ENCODE measurements around the gene ANKS1A. TPM values are rescaled to one million over a fixed set of nuclear protein-coding genes. Genes with fewer than 3 reads are reported as not detected.

Gene ANKS1A
- total RNA-seq, 2 experiments from 2014 or later: 6.0 to 6.7 TPM

DNA sequence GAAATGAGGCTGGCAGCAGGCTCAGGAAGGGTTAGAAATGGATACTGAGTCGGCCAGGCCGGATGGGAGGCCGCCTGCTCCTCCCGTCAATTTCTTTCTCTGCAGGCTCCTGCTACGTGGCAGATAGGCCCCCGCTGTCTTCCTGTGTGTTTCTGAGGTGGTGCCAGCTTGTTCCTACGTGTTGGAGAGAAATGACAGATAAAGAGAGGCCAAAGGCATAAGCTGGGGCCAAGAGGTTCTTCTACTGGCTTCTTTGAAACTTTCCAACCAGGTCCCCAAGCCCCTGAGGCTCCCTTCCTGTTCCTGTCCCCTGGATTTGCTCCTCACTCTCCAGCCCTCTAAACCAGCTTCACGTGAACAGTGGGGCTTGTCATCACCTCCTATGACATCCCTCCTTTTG lies 175.2 kb downstream of the ANKS1A start:
- ATAC-seq (no peak), DNase-seq (no peak)
- no peak overlapping the region for H3K4me3 Mint-ChIP-seq
- H3K9me3 Mint-ChIP-seq: no peaks in the 10 kb centered on the region
- no peaks in the 10 kb centered on the region for H3K27me3 Mint-ChIP-seq
- CTCF ChIA-PET: no interaction called here
- no peaks in the 10 kb centered on the region for H3K4me1 Mint-ChIP-seq (ENCODE audit: low read depth)
- POLR2A ChIA-PET: no interaction called here
- intact Hi-C loops (cut with micrococcal nuclease): no loop called here
- peaks cover 2% of the 10 kb centered on the region for H3K36me3 Mint-ChIP-seq (ENCODE audit: low read depth)
- TF ChIP-seq, protein P1, sequence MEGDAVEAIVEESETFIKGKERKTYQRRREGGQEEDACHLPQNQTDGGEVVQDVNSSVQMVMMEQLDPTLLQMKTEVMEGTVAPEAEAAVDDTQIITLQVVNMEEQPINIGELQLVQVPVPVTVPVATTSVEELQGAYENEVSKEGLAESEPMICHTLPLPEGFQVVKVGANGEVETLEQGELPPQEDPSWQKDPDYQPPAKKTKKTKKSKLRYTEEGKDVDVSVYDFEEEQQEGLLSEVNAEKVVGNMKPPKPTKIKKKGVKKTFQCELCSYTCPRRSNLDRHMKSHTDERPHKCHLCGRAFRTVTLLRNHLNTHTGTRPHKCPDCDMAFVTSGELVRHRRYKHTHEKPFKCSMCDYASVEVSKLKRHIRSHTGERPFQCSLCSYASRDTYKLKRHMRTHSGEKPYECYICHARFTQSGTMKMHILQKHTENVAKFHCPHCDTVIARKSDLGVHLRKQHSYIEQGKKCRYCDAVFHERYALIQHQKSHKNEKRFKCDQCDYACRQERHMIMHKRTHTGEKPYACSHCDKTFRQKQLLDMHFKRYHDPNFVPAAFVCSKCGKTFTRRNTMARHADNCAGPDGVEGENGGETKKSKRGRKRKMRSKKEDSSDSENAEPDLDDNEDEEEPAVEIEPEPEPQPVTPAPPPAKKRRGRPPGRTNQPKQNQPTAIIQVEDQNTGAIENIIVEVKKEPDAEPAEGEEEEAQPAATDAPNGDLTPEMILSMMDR (IDR thresholded peaks at IDR 0.05): no peak
- H3K27ac Mint-ChIP-seq: no peak overlapping the region

DNA sequence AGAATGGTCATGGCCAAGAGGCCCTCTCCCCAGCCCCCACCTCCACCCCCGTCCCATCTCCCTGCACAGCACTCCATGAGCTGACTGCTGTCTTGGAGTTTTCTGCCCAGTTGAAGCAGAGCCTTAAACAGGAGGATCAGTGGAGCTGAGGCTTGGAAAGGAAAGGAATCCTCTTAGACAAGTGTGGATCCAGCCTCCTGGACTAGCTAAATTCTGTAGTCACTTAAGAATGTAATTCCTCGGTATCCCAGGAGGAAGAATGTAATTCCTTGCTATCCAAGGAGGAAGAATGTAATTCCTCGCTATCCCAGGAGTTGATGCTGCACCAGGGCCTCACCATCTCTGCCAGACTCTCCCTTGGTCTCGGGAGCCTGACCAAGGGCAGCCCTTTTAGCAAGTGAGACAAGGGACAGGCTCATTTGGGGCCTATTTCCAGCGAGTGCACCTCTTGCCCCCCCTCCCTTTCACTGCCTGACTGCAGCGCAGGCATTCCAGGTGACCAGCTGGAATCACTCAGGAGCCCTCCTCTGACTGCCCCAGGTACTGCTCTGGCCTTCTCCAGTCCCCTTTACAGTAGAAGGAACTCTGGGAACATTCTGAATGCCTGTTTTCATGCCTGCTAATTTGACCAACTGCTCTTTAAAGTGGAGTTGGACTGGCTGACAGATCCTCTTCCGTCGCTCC lies 175.8 kb downstream of the ANKS1A start:
- DNase-seq: no peak
- TF ChIP-seq, protein P1 (IDR thresholded peaks at IDR 0.05): no peak
- POLR2A ChIA-PET: no interaction called here
- H3K4me1 Mint-ChIP-seq (ENCODE audit: low read depth): no peaks in the 10 kb centered on the region
- no peak for ATAC-seq
- CTCF ChIA-PET: no interaction called here
- no peaks in the 10 kb centered on the region for H3K9me3 Mint-ChIP-seq
- peaks cover 2% of the 10 kb centered on the region for H3K36me3 Mint-ChIP-seq (ENCODE audit: low read depth)
- no peak overlapping the region for H3K27ac Mint-ChIP-seq
- H3K4me3 Mint-ChIP-seq: no peak overlapping the region
- intact Hi-C loops (cut with micrococcal nuclease): no loop called here
- H3K27me3 Mint-ChIP-seq: no peaks in the 10 kb centered on the region

DNA sequence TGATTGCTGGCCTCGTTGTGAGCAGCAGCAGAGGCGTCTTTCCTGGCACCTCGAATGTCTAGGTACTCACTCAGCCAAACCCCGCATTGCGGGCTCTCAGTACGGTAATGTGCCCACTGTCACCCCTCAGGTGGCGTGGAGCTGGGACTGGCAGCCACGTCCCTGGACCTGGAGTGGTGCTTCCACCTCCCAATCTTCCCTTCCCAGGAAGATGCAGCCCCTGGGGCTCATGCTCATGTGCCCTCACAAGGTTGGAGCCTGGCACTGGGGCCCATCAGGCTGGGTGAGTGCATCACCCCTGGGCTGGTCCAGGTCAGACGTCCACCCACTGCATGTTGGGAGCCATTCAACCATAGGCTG lies 176.4 kb downstream of the ANKS1A start:
- Mint-ChIP-seq H3K36me3 (ENCODE audit: low read depth) (peaks cover 2% of the 10 kb centered on the region), H3K4me3 (no peak overlapping the region), H3K27ac (no peak overlapping the region), H3K27me3 (no peaks in the 10 kb centered on the region), H3K9me3 (no peaks in the 10 kb centered on the region), H3K4me1 (ENCODE audit: low read depth) (no peaks in the 10 kb centered on the region)
- CTCF ChIA-PET: no interaction called here
- POLR2A ChIA-PET: no interaction called here
- TF ChIP-seq, protein P1 (IDR thresholded peaks at IDR 0.05): no peak
- intact Hi-C loops (cut with micrococcal nuclease): no loop called here
- no peak for ATAC-seq
- DNase-seq: no peak

DNA sequence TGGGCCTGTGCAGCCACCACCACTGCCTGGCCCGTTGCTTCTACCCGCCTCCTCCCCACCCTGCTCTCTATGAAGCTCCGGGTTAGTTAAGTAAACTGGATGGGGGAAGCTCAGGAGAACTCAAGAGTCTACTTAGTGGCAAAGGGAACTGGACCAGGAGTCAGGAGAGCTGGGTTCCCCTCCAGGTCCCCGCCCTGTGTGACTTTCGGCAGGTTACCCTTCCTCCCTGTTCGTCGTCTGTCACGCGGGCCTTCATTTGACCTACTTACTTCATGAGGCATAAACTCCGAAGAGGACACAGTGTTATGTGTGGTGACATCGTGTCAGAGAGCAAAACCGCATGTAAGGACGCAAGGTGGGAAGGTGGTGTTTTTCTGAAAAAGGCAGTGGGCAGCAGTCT lies 176.8 kb downstream of the ANKS1A start:
- TF ChIP-seq, protein P1 (IDR thresholded peaks at IDR 0.05): no peak
- ATAC-seq: no peak
- Mint-ChIP-seq H3K36me3 (ENCODE audit: low read depth) (peaks cover 2% of the 10 kb centered on the region), H3K27me3 (no peaks in the 10 kb centered on the region), H3K4me1 (ENCODE audit: low read depth) (no peaks in the 10 kb centered on the region), H3K4me3 (no peak overlapping the region), H3K9me3 (no peaks in the 10 kb centered on the region), H3K27ac (no peak overlapping the region)
- intact Hi-C loops (cut with micrococcal nuclease): no loop called here
- POLR2A ChIA-PET: no interaction called here
- CTCF ChIA-PET: no interaction called here
- no peak for DNase-seq

DNA sequence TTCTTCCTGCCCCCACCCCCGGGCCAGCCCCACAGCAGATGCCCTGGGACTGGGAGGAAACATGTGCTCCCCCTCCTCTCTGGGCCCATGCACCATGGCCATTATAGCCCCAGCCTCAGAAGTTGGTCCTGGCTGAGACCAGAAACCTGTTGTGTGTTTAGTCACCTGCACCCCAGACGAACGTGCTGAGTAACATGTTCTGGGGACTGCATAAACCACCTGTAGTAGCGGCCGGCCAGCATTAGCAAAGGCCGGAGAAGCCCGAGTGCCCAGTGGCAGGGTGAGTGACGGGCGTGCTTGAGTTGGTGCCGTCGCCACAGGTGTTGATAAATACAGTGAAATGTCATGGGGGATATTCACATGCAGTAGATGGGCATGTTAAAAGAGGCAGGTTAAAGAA lies 178.2 kb downstream of the ANKS1A start:
- H3K9me3 Mint-ChIP-seq: no peaks in the 10 kb centered on the region
- no peak overlapping the region for H3K4me3 Mint-ChIP-seq
- peaks cover 2% of the 10 kb centered on the region for H3K36me3 Mint-ChIP-seq (ENCODE audit: low read depth)
- POLR2A ChIA-PET: no interaction called here
- ATAC-seq (no peak), DNase-seq (no peak)
- H3K27ac Mint-ChIP-seq: no peak overlapping the region
- TF ChIP-seq, protein P1 (IDR thresholded peaks at IDR 0.05): no peak
- no peaks in the 10 kb centered on the region for H3K27me3 Mint-ChIP-seq
- intact Hi-C loops (cut with micrococcal nuclease): no loop called here
- CTCF ChIA-PET: interaction anchor here (1.6 kb wide), 1 partner anchor 174 kb away, joined by 4 read pairs; no protein-coding TSS in a partner anchor
- H3K4me1 Mint-ChIP-seq (ENCODE audit: low read depth): no peaks in the 10 kb centered on the region

Measured in activated CD8-positive, alpha-beta T cell treated with anti-CD3 and anti-CD28 coated beads for 36 hours (primary cell).